Thymus (tissue), 14 donors: ENCODE measurements around the gene SNX18. TPM values are rescaled to one million over a fixed set of nuclear protein-coding genes. Genes with fewer than 3 reads are reported as not detected.

Experiments
- DNase-seq, 9 donors: peaks; one replicate each; pipeline ENCODE4 v3.0.0-alpha.2; 2013; ENCODE audit warnings: low spot score in 9 of 9, low read depth in 6 of 9, missing footprints in 1 of 9
- H3K27ac ChIP-seq, 2 donors: one replicate each; pipeline ENCODE4 v1.5.1; 2013; ENCODE audit warnings: control low read depth in 1 of 2, low read depth in 1 of 2, low read length in 1 of 2, mild to moderate bottlenecking in 1 of 2, moderate library complexity in 1 of 2
- H3K27me3 ChIP-seq, 2 donors: one replicate each; pipeline ENCODE4 v1.5.1; 2013; ENCODE audit warnings: low read length in 1 of 2; ENCODE audit not compliant: control insufficient read depth in 2 of 2, insufficient read depth in 1 of 2
- H3K36me3 ChIP-seq, 2 donors: one replicate each; pipeline ENCODE4 v1.5.1; 2013; ENCODE audit warnings: low read length in 1 of 2, mild to moderate bottlenecking in 1 of 2, moderate library complexity in 1 of 2; ENCODE audit not compliant: control insufficient read depth in 2 of 2, insufficient read depth in 2 of 2
- H3K4me1 ChIP-seq, 2 donors: one replicate each; pipeline ENCODE4 v1.5.1; 2013; ENCODE audit warnings: low read length in 2 of 2; ENCODE audit not compliant: control insufficient read depth in 2 of 2, insufficient read depth in 2 of 2
- H3K4me3 ChIP-seq, 2 donors: one replicate each; pipeline ENCODE4 v1.5.1; 2013; ENCODE audit warnings: low read length in 2 of 2, control low read depth in 1 of 2, mild to moderate bottlenecking in 1 of 2
- H3K9me3 ChIP-seq, 2 donors: one replicate each; pipeline ENCODE4 v1.5.1; 2013; ENCODE audit warnings: low read length in 1 of 2, mild to moderate bottlenecking in 1 of 2; ENCODE audit not compliant: control insufficient read depth in 2 of 2, insufficient read depth in 1 of 2
- WGBS: extraction: QIAGEN DNeasy Blood & Tissue Kit; methylation state at CpG from one replicate; pipeline ENCODE4 v1.1.7; 2013; 5-methylcytosine and 5-hydroxymethylcytosine counted together
- long read RNA-seq, 10 donors: transcript quantifications; one replicate each; lab custom pipeline, GENCODE V29; 2026
- polyA plus RNA-seq: library from polyadenylated mRNA; stranded (reverse); fragments of 200-250 nt; gene quantifications from one replicate; pipeline ENCODE4 v1.2.3, GENCODE V29; 2013
- total RNA-seq: library from RNA; stranded (reverse); fragments of 120-200 nt; gene quantifications from one replicate; pipeline ENCODE4 v1.2.4, GENCODE V29; 2013
- donor health status: healthy.

The SNX18 gene
- 7.8 TPM for total RNA-seq
- 8.5 TPM for polyA plus RNA-seq
- long read RNA-seq, donor 1 = 0 reads
- long read RNA-seq, donor 2 = 0 reads
- long read RNA-seq, donor 3, full-length matches to known transcripts = 7 of 7 reads
- long read RNA-seq, donor 3, partial matches to known transcripts = 0 of 7 reads
- long read RNA-seq, donor 3, other reads (novel, unspliced or antisense) = 0 of 7 reads
- long read RNA-seq, donor 4, full-length matches to known transcripts = 7 of 7 reads
- long read RNA-seq, donor 4, partial matches to known transcripts = 0 of 7 reads
- long read RNA-seq, donor 4, other reads (novel, unspliced or antisense) = 0 of 7 reads
- long read RNA-seq, donor 5, full-length matches to known transcripts = 12 of 12 reads
- long read RNA-seq, donor 5, partial matches to known transcripts = 0 of 12 reads
- long read RNA-seq, donor 5, other reads (novel, unspliced or antisense) = 0 of 12 reads
- long read RNA-seq, donor 6, full-length matches to known transcripts = 6 of 6 reads
- long read RNA-seq, donor 6, partial matches to known transcripts = 0 of 6 reads
- long read RNA-seq, donor 6, other reads (novel, unspliced or antisense) = 0 of 6 reads
- long read RNA-seq, donor 7, full-length matches to known transcripts = 9 of 9 reads
- long read RNA-seq, donor 7, partial matches to known transcripts = 0 of 9 reads
- long read RNA-seq, donor 7, other reads (novel, unspliced or antisense) = 0 of 9 reads
- long read RNA-seq, donor 8, full-length matches to known transcripts = 7 of 7 reads
- long read RNA-seq, donor 8, partial matches to known transcripts = 0 of 7 reads
- long read RNA-seq, donor 8, other reads (novel, unspliced or antisense) = 0 of 7 reads
- long read RNA-seq, donor 9, full-length matches to known transcripts = 7 of 7 reads
- long read RNA-seq, donor 9, partial matches to known transcripts = 0 of 7 reads
- long read RNA-seq, donor 9, other reads (novel, unspliced or antisense) = 0 of 7 reads
- long read RNA-seq, donor 10, full-length matches to known transcripts = 7 of 7 reads
- long read RNA-seq, donor 10, partial matches to known transcripts = 0 of 7 reads
- long read RNA-seq, donor 10, other reads (novel, unspliced or antisense) = 0 of 7 reads

- Histone ChIP-seq H3K36me3 (peaks cover 0 to 2% of the 10 kb centered on the region in 2 donors), H3K27ac (peak within 1 kb of the TSS; percentile 47 to 92), H3K27me3 (peaks cover 0 to 10% of the 10 kb centered on the region in 2 donors), H3K4me1 (peaks cover 17 to 19% of the 10 kb centered on the region in 2 donors), H3K4me3 (peak within 1 kb of the TSS; percentile 58 to 87), H3K9me3 (peaks cover 0 to 8% of the 10 kb centered on the region in 2 donors)
- under 1% methylated on average over 88 of the region's 88 CpGs for WGBS
- peak; percentile 73 to 95 (median 86) for DNase-seq
These were observed at the start of gene SNX18 for GRCh38 chr5:54517512-54518145. SNX18 (plus strand) TSS chr5:54517759; CDS start chr5:54517953, 194 bp downstream.

- Histone ChIP-seq H3K9me3 (no peaks in the 10 kb centered on the region), H3K4me3 (no peak overlapping the region), H3K27ac (peak overlapping the region in 1 of 2 donors; percentile 58), H3K27me3 (no peaks in the 10 kb centered on the region), H3K36me3 (no peaks in the 10 kb centered on the region), H3K4me1 (no peaks in the 10 kb centered on the region)
- WGBS = 69% methylated on average over 2 of the region's 2 CpGs
- no peak for DNase-seq
These were observed 47.9 kb upstream of the SNX18 start for GRCh38 chr5:54469622-54470021.

GRCh38 chr5:54470128-54470527 lies 47.4 kb upstream of the SNX18 start:
- Histone ChIP-seq H3K9me3 (no peaks in the 10 kb centered on the region), H3K27ac (no peak overlapping the region), H3K4me1 (no peaks in the 10 kb centered on the region), H3K36me3 (no peaks in the 10 kb centered on the region), H3K27me3 (no peaks in the 10 kb centered on the region), H3K4me3 (no peak overlapping the region)
- WGBS = 88% methylated on average over 2 of the region's 2 CpGs
- no peak for DNase-seq

DNA sequence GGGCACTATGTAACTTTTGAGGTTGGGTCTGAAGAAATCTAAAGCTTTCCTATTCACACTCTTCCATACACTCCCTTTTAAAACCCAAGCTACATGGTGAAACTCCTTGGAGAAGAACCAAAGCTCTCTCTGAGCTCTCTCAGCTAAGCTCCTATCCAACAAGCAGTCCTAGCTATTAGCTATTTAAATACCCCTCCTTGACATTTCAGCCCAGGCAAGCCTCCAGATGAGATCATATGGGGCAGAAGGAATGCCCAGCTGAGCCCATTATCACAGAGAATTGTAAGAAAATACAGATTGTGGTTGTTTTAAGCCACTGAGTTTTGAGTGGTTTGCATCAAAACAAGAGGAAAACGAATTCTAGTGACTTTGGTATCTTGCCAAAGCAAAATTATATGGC lies 46.9 kb upstream of the SNX18 start:
- DNase-seq = no peak
- 67% methylated on average over 1 of the region's 1 CpG for WGBS
- Histone ChIP-seq H3K9me3 (no peaks in the 10 kb centered on the region), H3K27me3 (no peaks in the 10 kb centered on the region), H3K27ac (no peak overlapping the region), H3K36me3 (no peaks in the 10 kb centered on the region), H3K4me1 (no peaks in the 10 kb centered on the region), H3K4me3 (no peak overlapping the region)

DNA sequence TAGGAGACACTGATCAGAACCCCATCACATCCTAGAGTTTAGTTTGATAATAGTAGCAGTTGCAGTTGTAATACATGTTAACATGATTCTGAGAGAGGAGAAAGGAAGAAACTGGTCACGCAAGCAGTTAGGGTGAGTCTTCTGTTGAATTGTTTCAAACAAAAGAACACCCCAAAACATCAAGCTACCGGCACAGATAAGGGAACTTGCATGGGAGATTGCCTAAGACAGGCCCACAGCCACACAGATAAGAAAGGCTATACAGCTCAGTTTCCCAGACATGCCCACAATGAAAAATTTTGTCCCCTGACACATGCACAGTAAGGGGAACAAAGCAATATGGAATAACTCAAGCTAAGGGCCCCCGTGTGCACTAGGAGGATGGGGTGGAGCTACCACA lies 46.2 kb upstream of the SNX18 start:
- WGBS = 65% methylated on average over 3 of the region's 3 CpGs
- no peak overlapping the region for H3K27ac ChIP-seq

DNA sequence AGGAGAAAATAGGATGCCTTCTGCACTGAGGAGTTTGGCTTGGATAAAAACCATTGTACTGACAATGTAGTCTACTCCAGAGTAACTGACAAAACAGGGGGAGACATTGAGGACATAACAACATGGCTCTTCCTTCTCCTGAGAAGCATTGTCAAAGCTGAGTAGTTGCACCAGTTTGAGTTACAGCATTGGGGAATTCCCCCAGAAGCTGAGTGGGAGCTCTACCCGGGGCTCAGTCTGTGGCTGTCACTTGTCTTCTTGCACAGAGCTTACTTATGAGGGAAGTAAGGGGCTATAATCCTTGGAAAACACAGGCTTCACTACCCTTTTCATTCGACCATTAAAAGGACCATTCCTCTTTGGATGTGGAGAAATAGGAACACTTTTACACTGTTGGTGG lies 40.9 kb upstream of the SNX18 start:
- H3K27ac ChIP-seq = no peak overlapping the region
- no peaks in the 10 kb centered on the region for H3K9me3 ChIP-seq
- 78% methylated on average over 2 of the region's 2 CpGs for WGBS
- DNase-seq = no peak
- no peaks in the 10 kb centered on the region for H3K36me3 ChIP-seq
- H3K27me3 ChIP-seq = no peaks in the 10 kb centered on the region
- no peaks in the 10 kb centered on the region for H3K4me1 ChIP-seq
- H3K4me3 ChIP-seq = no peak overlapping the region

More for the DNA sequence above, 46.2 kb upstream of the SNX18 start:
- H3K9me3 ChIP-seq = no peaks in the 10 kb centered on the region
- no peaks in the 10 kb centered on the region for H3K27me3 ChIP-seq
- DNase-seq = no peak
- H3K36me3 ChIP-seq = no peaks in the 10 kb centered on the region
- H3K4me3 ChIP-seq = no peak overlapping the region
- no peaks in the 10 kb centered on the region for H3K4me1 ChIP-seq

DNA sequence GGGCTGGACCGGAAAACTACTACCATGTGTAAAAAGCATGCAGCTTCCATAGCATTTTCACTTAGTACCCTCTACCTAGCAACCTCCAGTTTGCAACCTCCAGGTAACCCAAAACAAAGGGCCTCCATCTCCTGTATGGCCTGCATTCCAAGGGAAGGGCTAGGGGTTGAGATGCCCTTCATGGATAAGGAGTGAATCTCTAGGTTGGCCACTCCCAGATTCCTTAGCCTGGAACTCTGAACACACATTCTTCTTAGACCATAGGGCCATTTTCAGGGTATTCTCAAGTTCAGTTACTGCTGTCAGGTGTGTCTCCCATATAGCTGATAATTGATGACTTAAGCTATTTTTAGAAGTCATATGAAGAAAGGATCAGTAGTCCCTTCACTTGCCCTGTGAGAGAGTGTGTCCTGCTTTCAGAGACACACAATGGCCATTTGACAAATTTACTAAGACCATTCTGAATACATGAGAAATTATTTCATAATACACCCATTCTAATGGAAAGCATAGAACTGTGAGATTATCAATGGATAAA lies 39.5 kb upstream of the SNX18 start:
- Histone ChIP-seq H3K4me1 (no peaks in the 10 kb centered on the region), H3K27me3 (no peaks in the 10 kb centered on the region), H3K9me3 (no peaks in the 10 kb centered on the region), H3K4me3 (no peak overlapping the region), H3K36me3 (no peaks in the 10 kb centered on the region), H3K27ac (no peak overlapping the region)
- DNase-seq = no peak
- WGBS = 98% methylated on average over 1 of the region's 1 CpG

GRCh38 chr5:54480296-54480695 lies 37.3 kb upstream of the SNX18 start:
- no peak for DNase-seq
- H3K4me3 ChIP-seq = no peak overlapping the region
- H3K27me3 ChIP-seq = no peaks in the 10 kb centered on the region
- no peak overlapping the region for H3K27ac ChIP-seq
- no peaks in the 10 kb centered on the region for H3K4me1 ChIP-seq
- no peaks in the 10 kb centered on the region for H3K9me3 ChIP-seq
- H3K36me3 ChIP-seq = no peaks in the 10 kb centered on the region
